Right kidney (tissue), 1 donor: ENCODE results near the gene RNF151.

Experiments used
- DNase-seq: peaks from one replicate; pipeline ENCODE4 v3.0.0-alpha.2; 2016

RNF151 gene

DNA sequence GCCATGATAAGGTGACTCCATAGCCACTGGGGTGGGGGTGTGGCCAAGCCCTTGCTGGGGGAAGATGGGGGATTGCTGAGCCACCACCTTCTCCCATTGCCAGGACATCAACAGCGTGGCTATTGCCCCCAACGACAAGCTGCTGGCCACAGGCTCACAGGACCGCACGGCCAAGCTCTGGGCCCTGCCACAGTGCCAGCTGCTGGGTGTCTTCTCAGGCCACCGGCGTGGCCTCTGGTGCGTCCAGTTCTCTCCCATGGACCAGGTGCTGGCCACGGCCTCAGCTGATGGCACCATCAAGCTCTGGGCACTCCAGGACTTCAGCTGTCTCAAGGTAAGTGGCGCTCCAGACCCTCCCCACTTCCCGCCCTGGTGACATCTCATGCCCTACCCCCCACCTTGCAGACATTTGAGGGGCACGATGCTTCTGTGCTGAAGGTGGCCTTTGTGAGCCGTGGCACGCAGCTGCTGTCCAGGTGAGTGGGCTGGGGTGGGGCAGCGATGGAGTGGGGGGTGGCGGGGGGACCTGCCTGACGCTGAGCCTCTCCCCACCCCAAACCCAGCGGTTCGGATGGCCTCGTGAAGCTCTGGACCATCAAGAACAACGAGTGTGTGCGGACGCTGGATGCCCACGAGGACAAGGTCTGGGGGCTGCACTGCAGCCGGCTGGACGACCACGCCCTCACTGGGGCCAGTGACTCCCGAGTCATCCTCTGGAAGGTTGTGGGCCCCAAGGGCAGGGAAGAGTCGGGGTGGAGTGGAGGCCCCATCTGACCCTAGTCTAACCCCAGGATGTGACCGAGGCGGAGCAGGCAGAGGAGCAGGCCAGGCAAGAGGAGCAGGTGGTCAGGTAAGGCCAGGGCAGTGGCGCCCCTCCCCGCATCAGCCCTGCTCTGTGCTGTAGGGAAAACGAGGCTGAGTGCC lies 10.6 kb downstream of the RNF151 start:
- no peak for DNase-seq

DNA sequence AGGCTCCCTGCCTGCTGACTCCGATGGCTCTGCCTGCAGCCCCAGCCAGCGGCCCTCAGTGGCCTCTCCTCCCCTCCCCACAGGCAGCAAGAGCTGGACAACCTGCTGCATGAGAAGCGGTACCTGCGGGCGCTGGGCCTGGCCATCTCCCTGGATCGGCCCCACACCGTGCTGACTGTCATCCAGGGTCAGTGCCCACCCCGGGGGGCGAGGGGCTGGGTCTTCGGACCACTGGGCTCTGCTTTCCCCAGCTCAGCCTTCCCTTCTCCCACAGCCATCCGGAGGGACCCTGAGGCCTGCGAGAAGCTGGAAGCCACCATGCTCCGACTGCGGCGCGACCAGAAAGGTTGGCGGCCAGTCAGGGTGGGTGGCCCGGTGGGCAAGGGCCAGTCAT lies 11.2 kb downstream of the RNF151 start:
- no peak for DNase-seq

GRCh38 chr16:1978476-1979120 lies 11.9 kb downstream of the RNF151 start:
- DNase-seq, result no peak

- DNase-seq, result peak; percentile 53
Measured at GRCh38 chr16:1979271-1980029, 12.8 kb downstream of the RNF151 start.

GRCh38 chr16:1980030-1980769 lies 13.5 kb downstream of the RNF151 start:
- DNase-seq, result peak; percentile 44

DNA sequence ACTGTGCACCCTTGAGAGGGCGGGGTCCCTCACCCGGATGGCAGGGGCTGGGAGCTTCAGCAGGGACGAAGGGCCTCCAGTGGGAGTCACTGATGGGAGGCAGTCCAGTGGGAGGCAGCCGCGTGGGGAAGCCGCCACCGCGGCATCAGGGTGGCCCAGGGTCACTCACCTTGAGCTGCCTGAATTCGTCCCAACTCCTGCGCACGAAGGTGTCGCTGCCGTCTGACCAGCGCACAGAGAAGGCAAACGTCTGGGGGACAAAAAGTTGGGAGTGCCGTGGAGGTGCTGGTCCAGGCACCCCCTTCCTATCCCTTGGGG lies 14.1 kb downstream of the RNF151 start:
- DNase-seq, result no peak

GRCh38 chr16:1981398-1981836 lies 14.8 kb downstream of the RNF151 start, which contains the start of gene NOXO1:
NOXO1 (minus strand) TSS chr16:1981469; CDS start chr16:1981179, 290 bp downstream.
- DNase-seq, result no peak

GRCh38 chr16:1982013-1982433 lies 15.4 kb downstream of the RNF151 start:
- DNase-seq, result no peak

- DNase-seq, result no peak
Measured at GRCh38 chr16:1982991-1983543, 16.4 kb downstream of the RNF151 start.

- DNase-seq, result peak; percentile 91
Measured at GRCh38 chr16:1983544-1984346, 17.1 kb downstream of the RNF151 start, which contains the start of gene GFER. GFER (plus strand) TSS chr16:1984193; CDS start chr16:1984219, 26 bp downstream.

GRCh38 chr16:1984347-1985225 lies 17.9 kb downstream of the RNF151 start:
- DNase-seq, result peak; percentile 54

DNA sequence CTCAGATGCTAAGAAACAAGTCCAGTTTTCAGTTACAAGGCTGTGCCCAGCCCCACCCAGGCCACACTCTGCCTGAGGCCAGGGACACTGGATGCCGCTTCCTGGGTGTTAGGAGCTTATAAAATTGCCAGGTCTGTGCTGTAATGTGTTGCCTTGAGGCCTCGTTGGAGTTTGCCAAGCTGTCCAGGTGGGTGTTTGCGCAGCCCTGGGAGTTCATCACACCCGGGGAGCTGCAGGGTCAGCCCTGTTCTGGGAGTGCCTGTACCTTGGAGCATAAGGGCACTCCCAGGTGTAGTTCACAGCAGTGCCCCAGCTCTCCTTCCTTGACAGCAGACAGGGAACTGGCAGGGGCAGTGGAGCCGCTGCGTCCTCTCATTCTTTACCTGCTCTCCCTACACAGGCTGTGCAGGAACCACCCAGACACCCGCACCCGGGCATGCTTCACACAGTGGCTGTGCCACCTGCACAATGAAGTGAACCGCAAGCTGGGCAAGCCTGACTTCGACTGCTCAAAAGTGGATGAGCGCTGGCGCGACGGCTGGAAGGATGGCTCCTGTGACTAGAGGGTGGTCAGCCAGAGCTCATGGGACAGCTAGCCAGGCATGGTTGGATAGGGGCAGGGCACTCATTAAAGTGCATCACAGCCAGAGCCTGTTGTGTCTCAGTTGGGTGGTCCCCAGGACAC lies 19.0 kb downstream of the RNF151 start:
- DNase-seq, result no peak

- no peak for DNase-seq
Measured at GRCh38 chr16:1987198-1987597, 20.5 kb downstream of the RNF151 start.

DNA sequence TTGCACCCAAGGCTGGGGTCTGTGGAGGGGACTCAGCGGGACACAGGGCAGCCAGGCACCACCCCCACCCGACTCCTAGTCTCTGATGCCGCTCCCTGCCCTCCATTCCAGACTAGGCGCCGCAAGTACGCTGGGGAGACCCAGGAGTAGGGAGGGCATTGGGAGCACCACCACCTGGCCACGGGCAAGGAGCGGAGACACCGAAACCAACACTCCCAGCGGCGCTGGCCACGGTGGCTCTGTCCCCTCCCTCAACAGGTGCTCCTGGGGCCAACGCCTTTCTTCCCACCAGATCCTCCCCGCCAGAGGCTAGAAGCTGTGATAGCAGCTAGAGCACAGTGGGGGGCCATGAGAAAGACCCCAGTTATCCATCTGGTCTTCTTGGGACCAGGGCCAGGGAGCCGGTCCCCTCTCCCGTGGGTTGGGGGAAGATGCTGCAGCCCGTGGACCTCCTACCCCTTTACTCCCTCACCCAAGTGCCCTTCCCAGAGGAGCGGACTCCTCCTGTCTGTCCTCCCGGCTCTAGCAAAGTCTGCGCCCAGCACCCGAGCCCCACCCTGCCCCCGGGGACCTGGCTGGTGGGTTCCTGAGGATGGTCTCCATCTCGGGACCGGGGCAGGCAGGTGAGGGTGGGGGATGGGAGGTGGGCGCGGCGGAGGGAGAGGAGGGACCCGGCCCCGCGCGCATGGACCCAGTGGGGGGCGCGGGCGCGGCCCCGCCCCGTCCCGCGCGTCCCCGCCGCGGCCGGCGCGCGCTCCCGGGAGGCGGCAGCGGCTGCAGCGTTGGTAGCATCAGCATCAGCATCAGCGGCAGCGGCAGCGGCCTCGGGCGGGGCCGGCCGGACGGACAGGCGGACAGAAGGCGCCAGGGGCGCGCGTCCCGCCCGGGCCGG lies 22.8 kb downstream of the RNF151 start, which contains the start of gene SYNGR3:
SYNGR3 (plus strand) TSS at position 762 of the 892 bp plus-strand sequence. CDS start 133 bp downstream, outside the sequence.
- no peak for DNase-seq

DNA sequence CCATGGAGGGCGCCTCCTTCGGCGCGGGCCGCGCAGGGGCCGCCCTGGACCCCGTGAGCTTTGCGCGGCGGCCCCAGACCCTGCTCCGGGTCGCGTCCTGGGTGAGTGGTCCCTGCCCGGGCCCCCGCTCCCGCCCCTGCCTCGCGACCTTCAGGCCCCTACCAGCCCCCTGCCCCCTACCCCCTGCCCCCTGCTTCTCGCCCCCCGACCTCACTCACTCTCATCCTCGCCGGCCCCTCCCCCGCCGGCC lies 23.4 kb downstream of the RNF151 start:
- no peak for DNase-seq

- peak; percentile 56 for DNase-seq
Measured at GRCh38 chr16:1990351-1991134, 23.9 kb downstream of the RNF151 start.

- DNase-seq, result peak; percentile 48
Measured at GRCh38 chr16:1991135-1991551, 24.5 kb downstream of the RNF151 start.
